HT-29 (cell line): ENCODE results near the gene TPM3. TPM values are rescaled to one million over a fixed set of nuclear protein-coding genes. Genes with fewer than 3 reads are reported as not detected.

Experiments used
- small RNA-seq: library from RNA; depleted of rRNA; stranded (forward); fragments of <200 nt; gene quantifications from one replicate; pipeline ENCODE3, GENCODE V24; 2014
- total RNA-seq: library from RNA; depleted of rRNA; stranded (reverse); fragments of >200 nt; shearing (Covaris generic); gene quantifications from 2 replicates; pipeline ENCODE4 v1.2.3, GENCODE V29; 2014; rRNA removed

TPM3 gene
- total RNA-seq, 1 experiment from 2014 or later: 315 TPM

Small RNAs within 50 kb of the gene (small RNA-seq; reads per million reads assigned to genes)
- gene MIR190B: not detected

Other genes starting within 250 kb of the TPM3 start
- gene DENND4B, start 245.4 kb downstream of the TPM3 start, total RNA-seq: 33.9 and 36.5 TPM in 2 replicates
- 15.5 and 16.5 TPM in 2 replicates for gene CRTC2, start 233.5 kb downstream of the TPM3 start, total RNA-seq
- 226 TPM in 2 replicates for gene SLC39A1, start 228.6 kb downstream of the TPM3 start, total RNA-seq
- gene CREB3L4, start 224.2 kb downstream of the TPM3 start, total RNA-seq: 23.2 and 24.7 TPM in 2 replicates
- gene JTB, start 214.4 kb downstream of the TPM3 start, total RNA-seq: 281 and 318 TPM in 2 replicates
- 8.0 and 8.3 TPM in 2 replicates for gene RAB13, start 205.8 kb downstream of the TPM3 start, total RNA-seq
- 2,063 and 2,282 TPM in 2 replicates for gene RPS27, start 201.3 kb downstream of the TPM3 start, total RNA-seq
- not detected in 2 replicates for gene NUP210L, start 37.0 kb downstream of the TPM3 start, total RNA-seq
- gene CFAP141, start 14.2 kb upstream of the TPM3 start, total RNA-seq: not detected in 2 replicates
- gene UBAP2L, start 28.9 kb upstream of the TPM3 start, total RNA-seq: 73.0 and 74.9 TPM in 2 replicates
- gene HAX1, start 80.5 kb upstream of the TPM3 start, total RNA-seq: 111 and 139 TPM in 2 replicates
- not detected in 2 replicates for gene AQP10, start 129.0 kb upstream of the TPM3 start, total RNA-seq
- gene ATP8B2, start 133.4 kb upstream of the TPM3 start, total RNA-seq: 1.1 and 1.9 TPM in 2 replicates
- gene IL6R, start 213.2 kb upstream of the TPM3 start, total RNA-seq: 3.1 and 4.4 TPM in 2 replicates